HepG2 (cell line): ENCODE data around the gene ARPP19. TPM values are rescaled to one million over a fixed set of nuclear protein-coding genes. Genes with fewer than 3 reads are reported as not detected.

Experiments used
- ATAC-seq: fragments of 200-7000 bp; cut with Tn5 transposase; 3 replicates; pipeline ENCODE4 v1.9.1; 2020; ENCODE audit warnings: mild to moderate bottlenecking, moderate library complexity
- BruUV-seq: library from RNA; stranded (reverse); fragments of 400-500 nt; replicated peaks from 2 replicates; lab custom pipeline; 2021; lab: Mats Ljungman, UMichigan
- CTCF ChIA-PET: fragments of 300-600 bp; formaldehyde crosslinking; extraction: SDS; loops from one replicate; lab custom pipeline; 2021; ENCODE audit warnings: low total read pairs, inconsistent platforms, low intra/inter-chr PET ratio; lab: Yijun Ruan, JAX
- POLR2A ChIA-PET: fragments of 350-600 bp; sonication (Branson Sonifier 250); formaldehyde crosslinking; loops from one replicate; lab custom pipeline; 2020; ENCODE audit warnings: antibody characterized with exemption, inconsistent platforms; lab: Yijun Ruan, JAX
- DNase-seq: peaks from one replicate; pipeline ENCODE4 v3.0.0-alpha.2; 2015; ENCODE audit warnings: low spot score
- FAIRE-seq: peaks from 3 replicates; lab custom pipeline; 2011; peaks lifted over from hg19 to GRCh38; lab: Jason Lieb, UNC
- H2AFZ ChIP-seq: one replicate; pipeline ENCODE4 v1.6.1; 2011; ENCODE audit warnings: low read length, inconsistent platforms
- H3K27ac ChIP-seq: fragments of 300-600 bp; 3 replicates; pipeline ENCODE4 v1.8.0; 2011; ENCODE audit warnings: mixed run types, mild to moderate bottlenecking, mixed read lengths, low read length, inconsistent platforms; ENCODE audit not compliant: insufficient read depth; ENCODE audit errors: extremely low read length
- H3K27me3 ChIP-seq, 2 experiments: fragments of 200-600 bp in 1 of 2; 2 replicates in 1 of 2; 3 replicates in 1 of 2; pipeline versions ENCODE4 v1.6.0 to v1.8.0; 2011; ENCODE audit warnings: low read length in 2 of 2, mild to moderate bottlenecking in 2 of 2, moderate library complexity in 2 of 2, inconsistent platforms in 1 of 2; ENCODE audit not compliant: insufficient read depth in 2 of 2, control insufficient read depth in 1 of 2
- H3K36me3 ChIP-seq, 2 experiments: fragments of 200-600 bp in 1 of 2; replicated peaks in 1 of 2; 2 replicates in 1 of 2; 3 replicates in 1 of 2; pipeline versions ENCODE4 v1.5.1 to v1.8.0; 2011; ENCODE audit warnings: low read length in 2 of 2, inconsistent platforms in 1 of 2; ENCODE audit not compliant: insufficient read depth in 2 of 2, control insufficient read depth in 1 of 2
- H3K4me1 ChIP-seq: 2 replicates; pipeline ENCODE4 v1.5.1; 2012; ENCODE audit warnings: low read length, inconsistent platforms; ENCODE audit not compliant: insufficient read depth
- H3K4me2 ChIP-seq: 2 replicates; pipeline ENCODE4 v1.6.0; 2011; ENCODE audit warnings: low read depth, low read length, inconsistent platforms
- H3K4me3 ChIP-seq, 3 experiments: fragments of 200-600 bp in 1 of 3; sonication (generic), shearing (Covaris generic) in 1 of 3; replicated peaks in 1 of 3; 2 replicates each; pipeline ENCODE4 v1.5.1; 2011 to 2016; ENCODE audit warnings: low read length in 3 of 3, inconsistent platforms in 2 of 3, low read depth in 2 of 3, mild to moderate bottlenecking in 2 of 3, control low read depth in 1 of 3, mixed read lengths in 1 of 3; ENCODE audit not compliant: insufficient read depth in 1 of 3
- H3K79me2 ChIP-seq: one replicate; pipeline ENCODE4 v1.6.1; 2011; ENCODE audit warnings: low read length, inconsistent platforms; ENCODE audit not compliant: insufficient read depth
- H3K9ac ChIP-seq: 2 replicates; pipeline ENCODE4 v1.6.0; 2011; ENCODE audit warnings: mild to moderate bottlenecking, low read depth, low read length, inconsistent platforms; ENCODE audit not compliant: insufficient read depth
- H3K9me3 ChIP-seq: 2 replicates; pipeline ENCODE4 v1.5.1; 2012; ENCODE audit warnings: mild to moderate bottlenecking, low read length
- H4K20me1 ChIP-seq: 2 replicates; pipeline ENCODE4 v1.6.0; 2011; ENCODE audit warnings: inconsistent platforms, mild to moderate bottlenecking, low read length, moderate library complexity; ENCODE audit not compliant: insufficient read depth
- EP300 ChIP-seq, 3 experiments: sonication (generic) in 1 of 3; formaldehyde crosslinking in 1 of 3; IDR thresholded peaks; 2 replicates each; pipeline versions ENCODE4 v1.5.1 to v1.6.1; 2011 to 2020; ENCODE audit warnings: low read depth in 2 of 3, low read length in 2 of 3, borderline replicate concordance in 1 of 3, improper control_type of control experiment in 1 of 3, mild to moderate bottlenecking in 1 of 3, missing genetic modification reagents in 1 of 3, moderate library complexity in 1 of 3
- RFX1 ChIP-seq: fragments of 450-650 bp; IDR thresholded peaks from 2 replicates; pipeline ENCODE4 v1.6.1; 2017
- TEF ChIP-seq: sonication (generic); formaldehyde crosslinking; IDR thresholded peaks from 2 replicates; pipeline ENCODE4 v1.5.0; 2020; ENCODE audit warnings: missing genetic modification reagents
- THYN1 ChIP-seq: sonication (generic); formaldehyde crosslinking; IDR thresholded peaks from 2 replicates; pipeline ENCODE4 v1.8.1; 2023; ENCODE audit warnings: low read depth, mild to moderate bottlenecking, moderate library complexity, missing genetic modification reagents, borderline replicate concordance
- ZBTB21 ChIP-seq: sonication (generic); formaldehyde crosslinking; IDR thresholded peaks from 2 replicates; pipeline ENCODE4 v1.4.0; 2020; ENCODE audit warnings: missing genetic modification reagents
- ZNF121 ChIP-seq: sonication (generic); formaldehyde crosslinking; IDR thresholded peaks from 2 replicates; pipeline ENCODE4 v1.5.0; 2020; ENCODE audit warnings: mild to moderate bottlenecking, missing genetic modification reagents
- ZNF547 ChIP-seq: sonication (generic); formaldehyde crosslinking; IDR thresholded peaks from 2 replicates; pipeline ENCODE4 v1.5.1; 2020; ENCODE audit warnings: mild to moderate bottlenecking, missing genetic modification reagents
- ZNF740 ChIP-seq: sonication (generic); formaldehyde crosslinking; IDR thresholded peaks from 2 replicates; pipeline ENCODE4 v1.4.0; 2020; ENCODE audit warnings: missing genetic modification reagents
- WGBS: methylation state at CpG from one replicate; pipeline ENCODE4 v1.1.6; 2017; ENCODE audit warnings: low lambda C conversion rate; 5-methylcytosine and 5-hydroxymethylcytosine counted together
- in situ Hi-C: cut with HindIII; loops from 2 replicates; pipeline ENCODE4 v1.10.0; 2017; ENCODE audit warnings: low pct_unique_long_range_greater_than_20kb; ENCODE audit not compliant: extremely low pct_ligation_motif_present
- intact Hi-C: fragments of 100-400 bp; cut with micrococcal nuclease; formaldehyde crosslinking; loops from one replicate; pipeline ENCODE4 v1.10.0; 2022; ENCODE audit not compliant: unreplicated experiment
- polyA plus RNA-seq, 8 experiments: library from polyadenylated mRNA; depleted of rRNA in 3 of 8; stranded (reverse) in 7 of 8; unstranded in 1 of 8; fragments of >200 nt; fragmentation: Illumina TruSeq in 4 of 8; extraction: Trizol in 4 of 8; gene quantifications; 2 replicates each; pipeline versions ENCODE4 v1.2.1 to v1.2.3, GENCODE V29; 2011 to 2016; ENCODE audit warnings: low read depth in 4 of 8, missing spikeins in 1 of 8, mixed read lengths in 1 of 8; ENCODE audit not compliant: insufficient read depth in 1 of 8
- total RNA-seq, 5 experiments: library from RNA; depleted of rRNA; stranded (reverse); fragments of >200 nt; fragmentation: Illumina TruSeq; extraction: Trizol; gene quantifications; 2 replicates each; pipeline ENCODE4 v1.2.3, GENCODE V29; 2016; ENCODE audit warnings: low read depth in 1 of 5

ARPP19 gene
- total and polyA plus RNA-seq, 2 of the 13 experiments (the other 11 are each of a cell fraction or from before 2014, with no cell fraction given): 70.8 to 123 TPM

GRCh38 chr15:52524223-52525136 is 44.4 kb downstream of the ARPP19 start:
- Histone ChIP-seq H3K9ac (no peak overlapping the region), H4K20me1 (no peaks in the 10 kb centered on the region), H3K27ac (no peak overlapping the region), H3K4me2 (no peak overlapping the region), H2AFZ (no peak overlapping the region), H3K4me1 (peaks cover 14% of the 10 kb centered on the region), H3K4me3 (no peak overlapping the region), H3K27me3 (peaks cover 0 to 18% of the 10 kb centered on the region in 2 experiments; a peak in 4 of 5 replicates), H3K79me2 (no peaks in the 10 kb centered on the region), H3K36me3 (no peaks in the 10 kb centered on the region), H3K9me3 (no peaks in the 10 kb centered on the region)
- FAIRE-seq: no peak
- 55% methylated on average over 4 of the region's 4 CpGs for WGBS
- BruUV-seq: no TSS peak
- in situ Hi-C loops (no loop called here), intact Hi-C loops (loop anchor here (10.0 kb wide), 2 partner anchors 150 to 210 kb away; partner anchors contain the start of gene ATOSA)
- ChIA-PET POLR2A (no interaction called here), CTCF (no interaction called here)
- no peak for ATAC-seq
- no peak for DNase-seq
- no peak for TF ChIP-seq TEF (CRISPR knock-in tag)
- TF ChIP-seq ZBTB21: no peak
- 0 out of 2 replicates have a peak, but pooled peaks have one; percentile 19 for TF ChIP-seq ZNF121 (CRISPR knock-in tag)
- TF ChIP-seq EP300 (IDR thresholded peaks at IDR 0.05; ENCODE audit: low read depth in 2 of 2, low read length in 2 of 2): no peak
- TF ChIP-seq EP300 (CRISPR knock-in tag; IDR thresholded peaks at IDR 0.05; ENCODE audit: borderline replicate concordance): no peak

GRCh38 chr15:52523647-52524046 is 45.2 kb downstream of the ARPP19 start:
- H3K27ac ChIP-seq: no peak overlapping the region
- ATAC-seq: no peak
- H3K4me2 ChIP-seq: no peak overlapping the region
- no peaks in the 10 kb centered on the region for H3K36me3 ChIP-seq
- no peak for TF ChIP-seq THYN1
- no peak for TF ChIP-seq ZNF547 (CRISPR knock-in tag)
- TF ChIP-seq RFX1: no peak
- TF ChIP-seq ZNF740 (CRISPR knock-in tag): no peak
- no peak overlapping the region for H3K9ac ChIP-seq
- DNase-seq: no peak
- no TSS peak for BruUV-seq
- CTCF ChIA-PET: no interaction called here
- H2AFZ ChIP-seq: no peak overlapping the region
- no peak overlapping the region for H3K4me3 ChIP-seq
- intact Hi-C loops: loop anchor here (10.0 kb wide), 2 partner anchors 151 to 211 kb away; partner anchors contain the start of gene ATOSA
- 44% methylated on average over 5 of the region's 5 CpGs for WGBS
- in situ Hi-C loops: no loop called here
- FAIRE-seq: no peak
- no peaks in the 10 kb centered on the region for H3K9me3 ChIP-seq
- H4K20me1 ChIP-seq: no peaks in the 10 kb centered on the region
- peaks cover 11% of the 10 kb centered on the region for H3K4me1 ChIP-seq
- H3K79me2 ChIP-seq: no peaks in the 10 kb centered on the region
- POLR2A ChIA-PET: no interaction called here
- H3K27me3 ChIP-seq: peaks cover 0 to 15% of the 10 kb centered on the region in 2 experiments; a peak in 3 of 5 replicates
